Effector CD4-positive, alpha-beta T cell (primary cell): Measurements from ENCODE around the gene TRPM3.
"Not testable (repeated sequence)": the region's sequence is repeated elsewhere in the genome, so short reads cannot be mapped to it uniquely, and the experiment has no call there.

Source experiments
- DNase-seq: peaks from one replicate; pipeline ENCODE4 v3.0.0-alpha.2; 2020

TRPM3 gene

DNA sequence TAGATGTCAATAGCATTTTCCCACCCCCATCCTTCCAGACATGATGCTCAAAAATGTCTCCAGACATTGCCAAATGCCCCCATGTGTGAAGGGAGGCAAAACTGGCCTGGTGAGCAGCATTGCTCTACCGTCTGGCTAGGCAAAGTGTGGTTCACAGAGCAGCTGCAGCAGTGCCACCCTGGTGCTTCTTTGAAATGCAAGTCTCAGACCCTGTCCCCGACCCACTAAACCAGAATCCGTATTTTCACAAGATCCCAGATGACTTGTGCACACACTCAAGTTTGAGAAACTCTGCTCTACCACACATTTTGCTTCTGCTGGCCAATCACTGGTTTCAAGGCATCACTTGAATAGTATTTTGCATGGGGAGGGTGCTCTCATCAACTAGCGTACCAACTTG lies 480.4 kb downstream of the TRPM3 start:
- no peak for DNase-seq

DNA sequence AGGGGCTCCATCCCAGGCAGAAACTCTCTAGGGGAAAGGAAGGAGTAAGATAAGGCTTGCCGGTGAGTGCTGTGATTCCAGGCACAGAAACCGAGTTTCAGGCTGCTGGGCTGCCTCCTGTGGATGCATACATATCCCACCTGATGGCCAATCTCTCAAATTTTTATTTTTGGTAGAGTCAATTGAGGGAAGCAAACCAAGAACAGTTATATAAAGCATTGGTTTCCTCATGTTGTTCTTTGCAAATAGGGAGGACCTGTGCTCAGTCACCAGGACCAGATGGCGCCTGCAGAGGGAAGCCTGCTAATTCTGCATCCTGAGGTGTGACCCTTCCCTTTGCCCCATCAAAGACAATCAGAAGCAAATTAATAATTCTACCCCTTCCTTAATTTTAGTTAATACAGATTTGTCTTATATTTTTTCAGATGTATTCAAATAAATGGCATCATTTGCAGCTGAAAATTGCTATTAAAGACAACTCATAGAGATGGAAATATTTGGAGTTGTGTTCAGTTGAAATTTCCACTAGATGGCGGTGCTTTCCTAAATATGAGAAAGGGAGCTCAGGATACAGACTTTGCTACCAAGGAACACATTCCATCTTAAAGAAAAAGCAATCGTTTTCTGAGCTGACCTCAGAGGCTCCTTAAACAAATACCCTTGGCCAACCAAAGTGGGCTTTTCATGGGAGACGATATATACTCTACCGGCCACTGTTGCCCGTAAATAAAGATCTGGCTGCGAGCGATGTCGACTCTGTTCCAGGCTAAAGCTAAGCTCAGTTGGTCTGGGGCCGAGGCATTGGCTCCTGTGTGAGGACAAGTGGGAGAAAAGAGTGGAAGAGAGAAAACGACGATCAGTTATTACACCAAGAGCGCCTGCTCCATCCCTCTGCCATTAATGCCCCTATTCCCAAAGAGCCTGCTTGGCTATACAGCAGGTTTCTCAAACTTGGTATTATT lies 481.3 kb downstream of the TRPM3 start:
- no peak for DNase-seq

DNA sequence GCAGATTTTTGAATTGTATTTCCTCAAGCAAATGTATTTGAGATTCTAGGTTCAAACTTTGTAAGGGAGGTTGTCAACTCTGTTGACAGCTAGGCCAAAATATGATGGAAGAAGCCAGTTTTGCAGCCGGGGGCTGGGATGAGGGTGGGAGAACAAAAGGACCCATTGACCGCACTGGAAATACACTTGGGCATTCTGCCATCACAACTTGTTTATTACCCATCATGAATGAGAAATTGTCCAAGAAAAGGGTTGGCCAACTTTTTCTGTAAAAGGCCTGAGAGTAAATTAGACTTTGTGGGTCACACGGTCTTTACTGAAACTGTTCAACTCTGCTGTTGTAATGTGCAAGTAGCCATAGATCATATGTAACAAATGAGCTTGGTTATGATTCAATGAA lies 485.6 kb downstream of the TRPM3 start:
- no peak for DNase-seq

DNA sequence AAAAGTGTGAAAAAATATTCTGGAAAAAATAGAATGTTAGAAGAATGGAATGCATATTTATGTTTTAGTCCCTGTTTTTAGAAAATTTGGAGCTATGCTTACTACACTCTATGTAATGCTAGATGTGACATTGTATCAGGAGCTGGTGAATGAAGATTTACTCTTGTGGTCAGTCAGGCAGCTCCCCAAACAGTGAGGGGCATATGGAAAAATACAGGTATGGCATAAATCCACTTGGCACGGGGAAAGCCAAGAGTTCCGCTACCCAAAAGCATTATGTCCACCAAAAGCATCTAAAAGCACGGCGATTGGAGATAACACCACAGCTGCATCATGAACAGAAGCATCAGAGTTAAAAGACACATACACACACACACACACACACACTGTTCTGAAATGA lies 486.7 kb downstream of the TRPM3 start:
- no peak for DNase-seq

DNA sequence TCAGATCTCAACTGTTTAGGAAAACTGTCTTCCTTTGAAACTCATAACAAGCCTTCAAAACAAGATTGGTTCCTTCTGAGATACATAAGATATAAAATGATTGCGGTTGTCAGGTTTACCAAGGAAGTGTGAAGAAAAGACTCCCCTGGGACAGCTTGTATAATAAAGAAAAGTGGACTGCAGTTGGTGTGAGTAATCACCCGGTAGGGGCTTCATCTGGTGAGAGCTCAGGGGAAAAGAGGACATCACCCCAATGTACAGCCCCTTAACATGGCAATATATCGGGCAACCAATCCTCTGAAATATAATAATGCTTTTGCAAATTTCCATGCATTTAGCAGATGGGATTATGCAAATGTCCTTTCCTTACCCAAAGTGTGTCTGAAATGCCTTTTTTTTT lies 490.4 kb downstream of the TRPM3 start:
- no peak for DNase-seq

DNA sequence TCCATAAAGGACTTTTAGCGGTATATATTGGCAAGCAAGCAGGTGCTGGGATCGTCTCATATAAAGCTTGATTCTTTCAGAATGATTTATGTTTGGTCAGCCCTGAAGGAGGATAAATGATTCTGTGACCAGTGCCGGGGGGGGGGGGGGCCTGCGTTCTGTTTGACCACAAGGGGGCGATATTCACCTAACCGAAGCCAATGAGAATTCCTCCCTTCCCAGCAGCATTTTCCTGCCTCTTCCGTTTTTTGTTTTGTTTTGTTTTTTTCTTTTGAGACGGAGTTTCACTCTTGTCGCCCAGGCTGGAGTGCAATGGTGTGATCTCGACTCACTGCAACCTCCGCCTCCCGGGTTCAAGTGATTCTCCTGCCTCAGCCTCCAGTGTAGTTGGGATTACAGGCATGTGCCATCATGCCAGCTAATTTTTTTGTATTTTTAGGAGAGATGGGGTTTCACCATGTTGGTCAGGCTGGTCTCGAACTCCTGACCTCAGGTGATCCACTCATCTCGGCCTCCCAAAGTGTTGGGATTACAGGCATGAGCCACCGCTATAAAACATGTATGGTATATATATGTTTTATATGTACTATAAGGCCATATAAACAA lies 492.2 kb downstream of the TRPM3 start:
- DNase-seq = not testable (repeated sequence)

DNA sequence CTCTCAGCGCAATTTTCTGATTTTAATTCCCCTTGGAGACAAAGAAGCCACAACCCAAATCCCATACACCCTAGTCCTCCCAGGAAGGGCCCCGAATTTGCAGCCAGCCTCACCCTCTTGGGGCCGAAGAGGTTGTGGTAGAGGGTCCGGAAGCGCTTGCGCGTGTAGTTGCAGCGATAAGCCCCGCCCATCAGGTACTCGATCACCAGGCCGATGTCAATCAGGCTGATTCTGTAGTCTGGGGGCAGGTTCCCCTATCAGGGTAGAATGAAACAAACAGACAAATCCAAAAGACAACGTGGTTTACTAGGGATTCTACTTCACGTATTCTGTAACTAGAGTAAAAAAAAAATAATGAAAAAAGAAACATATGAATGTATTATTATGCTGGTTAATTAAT lies 496.3 kb downstream of the TRPM3 start:
- DNase-seq = no peak

DNA sequence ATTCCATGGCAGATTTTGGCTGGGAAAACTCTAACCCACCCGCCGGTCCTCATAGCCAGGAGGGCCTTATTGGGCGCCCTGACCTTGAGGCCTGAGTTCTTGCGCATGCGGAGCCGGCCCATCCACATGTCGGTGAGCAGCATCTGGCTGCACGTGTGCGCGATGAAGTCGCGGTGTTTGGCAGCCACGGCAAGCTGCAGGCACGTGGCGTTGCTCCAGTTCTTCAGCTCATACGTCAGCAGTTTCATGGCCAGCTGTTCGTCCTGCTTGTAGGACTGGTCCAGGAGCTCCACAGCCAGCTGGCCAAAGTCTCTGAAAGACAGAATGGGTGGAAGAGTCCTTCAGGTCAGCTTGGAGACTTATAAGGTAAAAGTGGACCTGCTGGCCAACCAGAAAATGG lies 502.6 kb downstream of the TRPM3 start:
- no peak for DNase-seq

DNA sequence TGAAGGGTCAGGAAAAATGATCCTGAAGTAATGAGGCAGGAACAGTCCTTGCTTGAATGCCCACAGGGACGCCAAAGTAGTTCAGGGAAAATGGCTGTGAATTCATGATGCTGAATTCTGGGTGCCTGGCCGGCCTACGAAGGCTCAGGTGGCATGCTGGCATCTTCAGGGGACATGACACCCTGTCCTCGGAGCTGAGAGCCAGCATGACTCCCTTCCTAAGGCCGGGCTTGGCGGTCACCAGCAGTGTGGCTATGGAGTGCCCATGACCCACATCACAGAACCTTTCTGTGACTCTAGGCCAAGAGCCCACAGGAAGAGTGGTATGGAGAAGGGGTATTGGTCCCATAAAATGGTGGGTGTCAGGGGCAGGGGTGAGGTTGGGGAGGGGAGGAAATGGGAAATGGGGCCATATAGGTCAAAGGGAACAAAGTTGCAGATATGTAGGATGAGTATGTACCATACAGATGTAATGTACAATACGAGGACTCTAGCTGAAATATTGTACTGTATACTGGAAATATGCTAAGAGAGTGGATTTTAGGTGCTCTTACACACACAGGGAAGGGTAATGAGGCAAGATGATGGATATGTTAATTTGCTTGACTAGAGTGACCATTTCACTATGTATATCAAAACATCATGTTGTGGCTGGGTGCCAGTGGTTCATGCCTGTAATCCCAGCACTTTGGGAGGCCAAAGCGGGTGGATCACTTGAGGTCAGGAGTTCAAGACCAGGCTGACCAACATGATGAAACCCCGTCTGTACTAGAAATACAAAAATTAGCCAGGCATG lies 504.2 kb downstream of the TRPM3 start:
- DNase-seq = no peak

DNA sequence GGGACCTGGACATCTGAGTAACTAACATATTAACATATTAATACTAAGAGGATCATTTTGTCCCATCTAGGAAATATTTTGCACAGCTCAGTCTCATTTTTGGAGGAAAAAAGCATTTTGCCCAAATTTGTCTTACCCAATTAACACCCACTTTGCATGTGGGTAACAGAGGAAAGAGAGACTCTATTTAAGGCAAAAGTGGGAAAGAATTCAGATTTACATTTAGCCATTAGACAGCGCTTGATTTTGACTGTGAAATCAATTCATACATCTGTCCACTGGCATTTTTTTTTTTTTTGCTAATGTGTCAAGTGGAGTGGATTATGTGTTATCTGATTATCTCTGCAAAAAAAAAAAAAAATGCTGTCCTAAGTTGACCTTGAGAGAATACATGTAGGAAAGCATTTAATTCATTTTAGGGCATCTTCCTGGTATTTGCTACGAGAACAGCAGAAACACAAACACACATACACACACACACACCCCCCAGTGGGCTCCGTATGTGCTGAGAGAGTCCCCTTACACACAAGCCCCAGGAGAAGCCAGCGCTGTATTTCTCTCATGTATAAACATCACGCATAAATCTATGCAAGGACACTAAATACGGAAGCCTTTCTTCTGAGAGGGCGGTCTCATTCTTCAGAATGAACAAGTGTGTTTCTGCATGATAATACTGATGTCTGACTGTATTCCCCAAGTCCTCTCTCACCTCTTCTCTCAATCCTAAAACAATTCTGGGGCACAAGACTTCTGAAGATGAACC lies 505.0 kb downstream of the TRPM3 start:
- no peak for DNase-seq

DNA sequence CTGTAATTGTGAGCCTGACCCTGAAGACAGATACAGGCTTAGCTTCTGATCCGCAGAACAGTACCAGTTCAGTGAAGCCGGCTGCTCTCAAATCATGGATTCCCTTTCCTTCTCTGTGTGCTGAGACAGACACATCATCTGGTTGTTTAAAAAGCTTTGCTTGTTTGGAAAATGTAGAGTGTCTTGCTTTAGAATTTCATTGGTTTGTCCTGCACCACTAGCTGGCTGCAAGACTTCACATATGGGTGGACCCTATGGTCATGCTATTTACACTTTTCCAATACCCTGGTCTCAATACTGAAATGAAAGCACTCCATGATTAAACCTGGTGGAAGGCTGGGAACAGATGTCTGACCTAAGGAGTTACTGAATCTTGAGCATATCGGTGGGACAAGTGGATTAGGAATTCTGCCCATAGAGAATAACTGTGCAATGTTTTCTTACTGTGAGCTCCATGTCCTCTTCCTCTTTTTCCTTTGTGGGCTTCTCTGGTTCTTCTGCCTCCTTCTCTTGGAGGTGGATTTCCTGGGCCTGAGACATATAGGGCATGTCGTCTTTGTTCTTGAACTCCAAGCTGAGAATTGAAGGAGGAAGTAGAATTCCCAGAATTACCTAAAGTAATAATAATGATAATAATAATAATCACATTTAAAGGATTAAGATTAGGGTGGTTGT lies 505.8 kb downstream of the TRPM3 start:
- no peak for DNase-seq

DNA sequence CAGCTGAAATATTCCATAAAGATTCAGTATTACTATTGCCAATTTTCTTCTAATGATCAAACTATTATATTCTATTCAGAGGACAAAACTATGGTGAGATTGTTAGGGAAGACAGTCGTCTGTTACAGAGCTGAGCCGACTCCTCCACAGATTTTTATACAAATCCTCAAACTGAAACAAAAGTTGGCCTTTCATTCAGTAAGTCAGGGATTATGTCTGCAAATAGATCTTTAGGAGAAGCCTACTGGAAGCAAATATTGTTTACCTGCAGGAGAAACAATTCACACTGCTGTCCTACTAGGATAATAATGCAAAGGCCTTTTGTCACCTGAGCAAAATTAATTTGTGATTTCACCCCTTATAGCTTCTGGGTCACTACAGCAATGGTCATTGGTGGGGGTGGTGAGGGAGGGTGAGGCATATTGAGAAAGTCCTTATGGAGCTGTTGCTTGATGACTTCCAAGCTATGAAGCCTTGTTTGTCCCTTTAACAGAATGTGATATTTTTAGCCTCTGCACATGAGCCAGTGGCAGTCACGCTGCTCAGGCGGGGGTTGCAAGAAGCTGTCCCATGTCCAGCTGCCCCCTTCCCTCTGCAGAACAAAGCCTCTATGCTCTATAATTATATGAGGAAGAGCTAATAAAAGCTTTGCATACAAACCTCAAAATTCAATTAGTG lies 506.5 kb downstream of the TRPM3 start:
- DNase-seq = no peak

DNA sequence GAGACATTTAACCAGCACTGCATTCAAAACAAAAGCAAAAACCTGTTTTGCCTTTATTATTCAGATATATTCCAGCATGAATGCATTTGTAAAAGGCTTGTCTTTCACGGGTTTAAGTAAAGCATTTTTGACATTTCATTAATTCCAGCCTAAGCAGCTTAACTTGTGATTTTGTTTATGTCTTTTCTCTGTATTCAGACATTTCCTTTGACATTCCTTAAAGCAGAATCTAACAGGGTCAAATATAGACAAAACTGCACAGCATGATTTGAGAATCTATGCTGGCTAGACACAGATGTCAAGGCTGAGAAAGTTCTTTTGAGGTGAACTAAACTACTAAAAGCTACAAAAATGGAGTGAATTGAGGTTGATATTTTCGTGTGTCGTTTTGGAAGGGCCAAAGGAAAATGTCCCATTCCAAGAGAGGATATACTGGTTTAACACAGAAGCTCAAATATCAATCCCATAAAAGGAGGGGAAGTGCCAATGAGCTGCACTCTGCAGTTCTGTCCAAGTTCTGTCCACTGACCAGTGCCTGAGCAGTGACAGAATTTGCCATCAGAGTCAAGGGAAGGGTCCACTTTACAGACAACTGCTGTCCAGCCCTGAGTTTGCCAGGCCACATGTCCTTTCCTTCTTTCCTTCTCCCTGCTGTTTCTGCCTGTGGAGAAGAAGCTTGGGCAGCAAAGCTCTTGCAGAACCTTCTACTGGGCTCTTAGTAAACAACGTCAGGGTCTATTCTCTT lies 508.2 kb downstream of the TRPM3 start:
- no peak for DNase-seq

DNA sequence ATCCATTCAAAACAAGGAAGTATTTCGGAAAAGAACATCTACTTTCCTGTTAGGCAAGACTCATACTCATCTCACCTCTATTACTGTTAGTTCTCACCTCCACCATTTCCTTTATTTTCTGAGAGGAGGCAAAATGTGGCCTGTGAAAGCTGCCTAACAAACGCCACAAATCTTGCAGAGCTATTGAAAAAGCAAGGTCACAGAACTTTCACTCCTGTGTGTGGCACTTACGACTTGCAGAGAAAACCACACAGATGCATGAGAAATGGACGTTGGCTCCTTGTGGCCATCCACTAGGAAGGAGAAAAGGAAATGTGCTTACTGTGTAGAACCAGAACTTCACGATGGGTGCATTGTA lies 511.2 kb downstream of the TRPM3 start:
- DNase-seq = no peak

DNA sequence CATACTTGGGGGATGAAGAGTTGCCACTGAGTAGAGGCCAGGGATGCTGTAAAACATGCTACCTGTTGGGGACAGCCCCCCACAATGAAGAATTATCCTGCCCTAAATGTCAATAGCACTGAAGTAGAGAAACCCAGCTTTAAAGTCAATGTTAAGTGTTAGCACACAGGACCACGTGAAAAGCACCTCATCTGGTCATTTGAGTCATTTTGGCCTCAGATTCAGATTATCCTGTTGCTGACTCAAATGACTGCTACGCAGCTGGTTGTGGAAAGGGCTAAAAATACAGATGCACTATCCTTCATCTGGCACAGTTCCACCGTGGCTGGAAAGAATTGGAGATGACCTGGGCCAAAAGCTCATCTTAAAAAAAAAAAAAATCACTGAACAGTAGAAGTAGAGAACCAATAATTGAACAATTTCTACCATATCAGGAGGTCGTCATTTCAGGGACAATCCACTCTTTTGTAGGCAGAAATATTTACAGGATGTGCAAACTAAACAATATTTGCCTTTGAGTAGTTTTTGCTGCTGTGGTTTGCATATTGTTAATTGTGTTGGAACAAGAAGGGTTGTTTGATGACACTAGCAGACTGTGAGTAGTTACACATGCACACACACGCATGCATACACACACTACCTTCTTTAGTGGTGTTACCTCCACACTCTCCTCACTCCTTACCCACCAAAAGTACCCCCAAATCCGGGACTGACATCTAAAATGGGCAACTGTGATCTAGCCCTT lies 511.7 kb downstream of the TRPM3 start:
- no peak for DNase-seq

DNA sequence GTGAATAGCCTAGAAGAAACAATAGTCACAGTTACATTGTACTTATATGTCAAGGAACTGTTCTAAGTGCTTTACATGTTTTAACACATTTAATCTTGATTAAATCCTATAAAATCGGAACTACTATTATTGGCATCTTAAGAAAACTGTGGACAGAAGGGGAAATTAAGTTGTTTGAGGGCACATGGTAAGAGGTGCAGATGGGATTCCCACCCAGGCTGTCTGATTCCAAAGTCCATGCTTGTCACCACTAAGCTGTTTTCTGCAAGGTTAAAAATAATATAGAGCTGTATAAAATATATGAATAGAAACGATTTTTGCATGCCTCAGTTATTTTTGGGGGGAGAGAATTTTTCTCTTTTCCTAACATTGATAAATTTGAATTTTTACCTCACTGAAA lies 512.4 kb downstream of the TRPM3 start:
- no peak for DNase-seq

DNA sequence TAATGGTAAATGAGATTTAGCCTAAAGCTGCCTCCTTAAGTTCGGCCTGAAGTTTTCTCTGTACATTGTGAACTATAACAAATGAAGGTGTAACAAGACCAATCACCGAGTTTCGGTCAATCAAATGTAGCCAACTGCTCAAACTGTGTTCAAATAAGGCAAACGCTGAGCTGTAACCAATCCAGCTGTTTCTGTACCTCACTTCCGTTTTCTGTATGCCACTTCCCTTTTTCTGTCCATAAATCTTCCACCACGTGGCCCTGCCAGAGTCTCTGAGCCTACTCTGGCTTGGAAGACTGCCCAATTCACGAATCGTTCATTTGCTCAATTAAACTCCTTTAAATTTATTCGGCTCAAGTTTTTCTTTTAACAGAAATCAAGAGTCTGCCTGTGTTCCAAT lies 513.5 kb downstream of the TRPM3 start:
- no peak for DNase-seq

DNA sequence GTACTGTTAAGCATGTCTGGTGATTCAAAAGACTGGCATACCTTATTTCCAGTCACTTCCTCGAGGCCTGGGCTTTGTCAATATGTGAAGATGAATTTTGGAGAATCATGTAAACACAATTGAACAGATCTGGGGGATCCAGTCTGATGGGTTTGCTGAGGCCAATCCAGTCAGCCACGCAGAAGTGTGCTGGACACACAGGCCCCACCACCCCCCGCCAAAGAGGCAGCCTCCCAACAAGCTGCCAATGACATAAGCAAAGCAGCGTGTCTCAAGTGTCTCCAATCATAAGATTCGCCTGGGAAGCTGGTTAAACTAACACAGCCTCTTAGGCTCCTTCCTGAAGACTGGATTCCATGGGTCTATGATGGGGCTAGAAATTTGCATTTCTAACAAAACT lies 514.1 kb downstream of the TRPM3 start:
- no peak for DNase-seq

DNA sequence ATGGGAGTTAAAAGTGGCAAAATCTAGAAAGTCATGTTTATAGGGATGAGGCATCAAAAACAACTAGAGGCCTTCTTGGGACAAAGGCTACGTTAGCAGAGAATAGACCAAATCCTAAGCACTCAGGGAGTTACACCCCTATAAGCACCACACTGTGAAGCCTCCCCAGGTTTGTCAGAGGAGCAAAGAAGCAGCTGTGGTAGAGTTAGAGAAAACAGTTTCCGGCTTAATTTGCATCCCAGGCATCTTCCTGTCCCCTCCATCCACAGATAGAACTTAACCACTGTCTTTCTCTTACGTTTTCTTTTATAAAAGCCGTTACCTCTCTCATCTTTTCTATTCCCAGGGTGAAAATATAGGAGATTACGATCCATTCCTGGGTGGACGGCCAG lies 518.4 kb downstream of the TRPM3 start:
- DNase-seq = no peak

DNA sequence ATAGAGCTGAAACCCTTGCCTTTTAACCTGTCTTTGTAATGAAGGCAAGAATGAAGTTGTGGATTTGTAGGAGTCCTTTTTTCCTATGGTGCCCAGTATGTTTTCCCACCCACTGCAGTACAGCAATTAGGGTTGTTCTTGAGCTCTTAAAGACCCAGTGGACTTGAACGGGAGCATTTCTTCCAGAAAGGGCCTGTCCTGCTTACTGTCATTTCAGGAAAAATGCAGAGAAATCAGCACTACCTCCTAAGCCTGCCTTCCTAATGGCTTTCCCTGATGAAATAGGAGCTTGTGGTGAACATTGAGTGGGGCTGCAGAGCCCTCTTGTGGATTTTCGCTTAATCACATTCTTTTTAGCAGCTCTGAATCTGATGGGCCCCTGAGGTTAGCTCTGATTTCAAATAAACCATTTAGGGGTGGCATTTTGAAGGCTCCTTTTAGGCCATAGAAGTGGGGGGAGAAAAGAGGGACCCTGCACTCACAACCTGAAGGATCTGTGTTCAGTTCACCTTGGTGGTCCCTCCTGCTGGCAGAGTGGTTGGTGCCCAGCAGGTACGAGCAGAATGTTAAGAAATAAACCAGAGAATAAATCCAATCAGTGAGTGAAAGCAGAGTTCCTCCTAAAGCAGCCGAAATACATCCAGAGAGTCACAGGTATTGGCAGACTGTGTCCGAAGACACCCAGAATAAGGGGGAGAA lies 519.0 kb downstream of the TRPM3 start:
- DNase-seq = peak; percentile 8
